H9 (cell line): ENCODE data around the gene OR8B8. TPM values are rescaled to one million over a fixed set of nuclear protein-coding genes. Genes with fewer than 3 reads are reported as not detected.

Source experiments
- DNase-seq: peaks from one replicate; pipeline ENCODE4 v3.0.0-alpha.2; 2017
- H2AFZ ChIP-seq: one replicate; pipeline ENCODE4 v1.6.1; 2013; ENCODE audit warnings: mild to moderate bottlenecking, low read length, control low read depth, moderate library complexity
- H2AK5ac ChIP-seq: 2 replicates; pipeline ENCODE4 v1.6.1; 2013; ENCODE audit warnings: low read length, control low read depth, mixed read lengths; ENCODE audit not compliant: insufficient read length
- H2BK120ac ChIP-seq: one replicate; pipeline ENCODE4 v1.6.1; 2013; ENCODE audit warnings: low read depth, mild to moderate bottlenecking, low read length, control low read depth, inconsistent platforms; ENCODE audit not compliant: poor library complexity, severe bottlenecking
- H2BK12ac ChIP-seq: 2 replicates; pipeline ENCODE4 v1.6.1; 2013; ENCODE audit warnings: low read length, control low read depth, mixed read lengths, low read depth; ENCODE audit not compliant: insufficient read length
- H2BK15ac ChIP-seq: 2 replicates; pipeline ENCODE4 v1.6.1; 2013; ENCODE audit warnings: low read depth, low read length, control low read depth
- H2BK20ac ChIP-seq: one replicate; pipeline ENCODE4 v1.6.1; 2013; ENCODE audit warnings: low read depth, mild to moderate bottlenecking, low read length, control low read depth, inconsistent platforms; ENCODE audit not compliant: poor library complexity, severe bottlenecking
- H2BK5ac ChIP-seq: 2 replicates; pipeline ENCODE4 v1.6.1; 2013; ENCODE audit warnings: low read length, control low read depth, mixed read lengths; ENCODE audit not compliant: insufficient read length
- H3K14ac ChIP-seq: 2 replicates; pipeline ENCODE4 v1.6.1; 2013; ENCODE audit warnings: low read length, control low read depth; ENCODE audit not compliant: insufficient read depth
- H3K18ac ChIP-seq: 2 replicates; pipeline ENCODE4 v1.6.1; 2013; ENCODE audit warnings: low read depth, mild to moderate bottlenecking, mixed read lengths, low read length, control low read depth; ENCODE audit not compliant: insufficient read length
- H3K23ac ChIP-seq: 2 replicates; pipeline ENCODE4 v1.6.1; 2013; ENCODE audit warnings: low read length, control low read depth, mixed read lengths, low read depth; ENCODE audit not compliant: insufficient read length
- H3K23me2 ChIP-seq: 2 replicates; pipeline ENCODE4 v1.6.1; 2013; ENCODE audit warnings: low read depth, mild to moderate bottlenecking, mixed read lengths, low read length, control low read depth; ENCODE audit not compliant: insufficient read length, poor library complexity, severe bottlenecking
- H3K27ac ChIP-seq: 2 replicates; pipeline ENCODE4 v1.5.1; 2013; ENCODE audit warnings: low read length, control low read depth, mixed read lengths, low read depth; ENCODE audit not compliant: insufficient read length
- H3K27me3 ChIP-seq: 2 replicates; pipeline ENCODE4 v1.6.1; 2013; ENCODE audit warnings: low read length, control low read depth, inconsistent platforms; ENCODE audit not compliant: insufficient read depth
- H3K4ac ChIP-seq: 2 replicates; pipeline ENCODE4 v1.6.1; 2013; ENCODE audit warnings: low read depth, mild to moderate bottlenecking, control low read depth, inconsistent platforms, low read length, moderate library complexity
- H3K4me1 ChIP-seq: 2 replicates; pipeline ENCODE4 v1.6.1; 2013; ENCODE audit warnings: low read length, control low read depth, inconsistent platforms; ENCODE audit not compliant: insufficient read depth
- H3K4me2 ChIP-seq: 2 replicates; pipeline ENCODE4 v1.6.1; 2013; ENCODE audit warnings: low read length, control low read depth, mixed read lengths; ENCODE audit not compliant: insufficient read length, insufficient read depth
- H3K56ac ChIP-seq: 2 replicates; pipeline ENCODE4 v1.6.1; 2013; ENCODE audit warnings: low read depth, mild to moderate bottlenecking, mixed read lengths, low read length, control low read depth; ENCODE audit not compliant: insufficient read length
- H3K79me1 ChIP-seq: 2 replicates; pipeline ENCODE4 v1.6.1; 2013; ENCODE audit warnings: low read depth, mild to moderate bottlenecking, moderate library complexity, low read length, control low read depth, inconsistent platforms; ENCODE audit not compliant: insufficient read depth, poor library complexity, severe bottlenecking
- H3K79me2 ChIP-seq: 2 replicates; pipeline ENCODE4 v1.6.1; 2013; ENCODE audit warnings: low read length, control low read depth, inconsistent platforms; ENCODE audit not compliant: insufficient read depth
- H3K9ac ChIP-seq: 2 replicates; pipeline ENCODE4 v1.6.1; 2013; ENCODE audit warnings: low read length, control low read depth, mixed read lengths; ENCODE audit not compliant: insufficient read length; ENCODE audit errors: extremely low read depth
- H3K9me3 ChIP-seq: one replicate; pipeline ENCODE4 v1.6.1; 2013; ENCODE audit warnings: low read depth, low read length, inconsistent platforms; ENCODE audit not compliant: control insufficient read depth
- H3T11ph ChIP-seq: one replicate; pipeline ENCODE4 v1.6.1; 2013; ENCODE audit warnings: mild to moderate bottlenecking, low read length, control low read depth, inconsistent platforms
- H4K20me1 ChIP-seq: one replicate; pipeline ENCODE4 v1.6.1; 2013; ENCODE audit not compliant: control insufficient read depth, insufficient read length, insufficient read depth
- H4K5ac ChIP-seq: 2 replicates; pipeline ENCODE4 v1.6.1; 2013; ENCODE audit warnings: low read depth, mild to moderate bottlenecking, mixed read lengths, low read length, control low read depth; ENCODE audit not compliant: insufficient read length
- H4K8ac ChIP-seq: replicated peaks from 2 replicates; pipeline ENCODE4 v1.6.1; 2013; ENCODE audit warnings: low read length, control low read depth, mixed read lengths, low read depth; ENCODE audit not compliant: insufficient read length
- H4K91ac ChIP-seq: 2 replicates; pipeline ENCODE4 v1.6.1; 2013; ENCODE audit warnings: low read depth, mild to moderate bottlenecking, moderate library complexity, mixed read lengths, low read length, control low read depth; ENCODE audit not compliant: insufficient read length
- H3K27ac Mint-ChIP-seq, 3 experiments: 2 replicates in 2 of 3; 3 replicates in 1 of 3; pipeline ENCODE4 v1.8.0; 2020 to 2021; ENCODE audit warnings: mixed read lengths in 3 of 3, mild to moderate bottlenecking in 1 of 3, moderate library complexity in 1 of 3
- H3K27me3 Mint-ChIP-seq: 2 replicates; pipeline ENCODE4 v1.8.0; 2021; ENCODE audit warnings: low read depth, mild to moderate bottlenecking, moderate library complexity, mixed read lengths
- H3K36me3 Mint-ChIP-seq, 3 experiments: 2 replicates in 2 of 3; 3 replicates in 1 of 3; pipeline ENCODE4 v1.8.0; 2020 to 2021; ENCODE audit warnings: low read depth in 3 of 3, mixed read lengths in 3 of 3; ENCODE audit not compliant: insufficient read depth in 1 of 3
- H3K4me1 Mint-ChIP-seq, 2 experiments: 2 replicates each; pipeline ENCODE4 v1.8.0; 2020; ENCODE audit warnings: mixed read lengths in 2 of 2
- H3K4me3 Mint-ChIP-seq, 2 experiments: 2 replicates in 1 of 2; 3 replicates in 1 of 2; pipeline ENCODE4 v1.8.0; 2020 to 2021; ENCODE audit warnings: mild to moderate bottlenecking in 2 of 2, mixed read lengths in 2 of 2, moderate library complexity in 1 of 2
- H3K9me3 Mint-ChIP-seq, 2 experiments: 2 replicates in 1 of 2; 3 replicates in 1 of 2; pipeline ENCODE4 v1.8.0; 2020; ENCODE audit warnings: mild to moderate bottlenecking in 2 of 2, mixed read lengths in 2 of 2, moderate library complexity in 1 of 2
- WGBS: extraction: QIAGEN DNeasy Blood & Tissue Kit; methylation state at CpG from one replicate; pipeline ENCODE4 v1.1.7; 2013; ENCODE audit warnings: missing lambda C conversion rate, low lambda C conversion rate, mixed read lengths; ENCODE audit not compliant: insufficient read length; ENCODE audit errors: extremely low coverage; 5-methylcytosine and 5-hydroxymethylcytosine counted together
- total RNA-seq: library from RNA; stranded (reverse); gene quantifications from 2 replicates; pipeline ENCODE4 v1.2.1, GENCODE V29; 2021
- TF ChIP-seq, protein P1 (sequence below): fragments of 200-600 bp; sonication (generic); conservative IDR thresholded peaks from 3 replicates; pipeline ENCODE4 v1.8.0; 2021; ENCODE audit warnings: antibody characterized with exemption, mild to moderate bottlenecking

OR8B8 gene
- total RNA-seq, 1 experiment from 2014 or later = not detected

DNA sequence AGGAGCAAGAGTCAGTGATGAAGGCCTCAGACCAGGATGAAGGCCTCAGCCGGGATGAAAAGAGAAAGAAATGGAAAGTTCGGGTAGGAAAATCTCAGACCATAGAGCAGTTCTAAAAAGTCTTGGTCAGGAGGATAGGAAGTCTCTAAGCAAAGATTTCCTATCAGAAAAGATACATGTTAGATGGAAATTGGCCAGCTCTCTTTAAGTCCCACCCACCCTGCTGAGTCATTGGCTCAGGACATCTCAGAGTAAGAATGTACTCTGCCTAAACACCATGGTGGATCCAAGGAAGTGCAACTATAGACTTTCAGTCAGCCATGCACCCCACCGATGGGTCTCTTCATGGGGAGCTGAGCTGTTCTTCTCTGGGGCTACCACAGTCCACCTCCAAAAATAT is 51.1 kb downstream of the OR8B8 start:
- H3K23me2 ChIP-seq = no peaks in the 10 kb centered on the region
- H3K4ac ChIP-seq = no peak overlapping the region
- no peaks in the 10 kb centered on the region for H3K9me3 ChIP-seq
- H2BK15ac ChIP-seq = no peak overlapping the region
- Mint-ChIP-seq H3K4me1 (no peaks in the 10 kb centered on the region), H3K27me3 (no peaks in the 10 kb centered on the region), H3K9me3 (no peaks in the 10 kb centered on the region), H3K4me3 (no peak overlapping the region), H3K36me3 (no peaks in the 10 kb centered on the region), H3K27ac (no peak overlapping the region)
- H3K9ac ChIP-seq = no peak overlapping the region
- H4K5ac ChIP-seq = no peak overlapping the region
- DNase-seq = no peak
- no peak overlapping the region for H3K4me2 ChIP-seq
- no peaks in the 10 kb centered on the region for H3K4me1 ChIP-seq
- no peaks in the 10 kb centered on the region for H3K27me3 ChIP-seq
- H4K8ac ChIP-seq = no peak overlapping the region
- no peak overlapping the region for H3K56ac ChIP-seq
- no peak overlapping the region for H2BK20ac ChIP-seq
- no peaks in the 10 kb centered on the region for H4K20me1 ChIP-seq
- H2BK12ac ChIP-seq = no peak overlapping the region
- TF ChIP-seq, protein P1, sequence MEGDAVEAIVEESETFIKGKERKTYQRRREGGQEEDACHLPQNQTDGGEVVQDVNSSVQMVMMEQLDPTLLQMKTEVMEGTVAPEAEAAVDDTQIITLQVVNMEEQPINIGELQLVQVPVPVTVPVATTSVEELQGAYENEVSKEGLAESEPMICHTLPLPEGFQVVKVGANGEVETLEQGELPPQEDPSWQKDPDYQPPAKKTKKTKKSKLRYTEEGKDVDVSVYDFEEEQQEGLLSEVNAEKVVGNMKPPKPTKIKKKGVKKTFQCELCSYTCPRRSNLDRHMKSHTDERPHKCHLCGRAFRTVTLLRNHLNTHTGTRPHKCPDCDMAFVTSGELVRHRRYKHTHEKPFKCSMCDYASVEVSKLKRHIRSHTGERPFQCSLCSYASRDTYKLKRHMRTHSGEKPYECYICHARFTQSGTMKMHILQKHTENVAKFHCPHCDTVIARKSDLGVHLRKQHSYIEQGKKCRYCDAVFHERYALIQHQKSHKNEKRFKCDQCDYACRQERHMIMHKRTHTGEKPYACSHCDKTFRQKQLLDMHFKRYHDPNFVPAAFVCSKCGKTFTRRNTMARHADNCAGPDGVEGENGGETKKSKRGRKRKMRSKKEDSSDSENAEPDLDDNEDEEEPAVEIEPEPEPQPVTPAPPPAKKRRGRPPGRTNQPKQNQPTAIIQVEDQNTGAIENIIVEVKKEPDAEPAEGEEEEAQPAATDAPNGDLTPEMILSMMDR = no peak
- no peak overlapping the region for H4K91ac ChIP-seq
- H3K27ac ChIP-seq = no peak overlapping the region
- no peak overlapping the region for H3T11ph ChIP-seq
- H2AK5ac ChIP-seq = no peak overlapping the region
- no peaks in the 10 kb centered on the region for H3K79me2 ChIP-seq
- no peak overlapping the region for H3K14ac ChIP-seq
- H3K23ac ChIP-seq = no peak overlapping the region
- no CpG with 5 or more reads among the region's 3 CpGs for WGBS
- no peak overlapping the region for H2BK5ac ChIP-seq
- H2AFZ ChIP-seq = no peak overlapping the region
- no peak overlapping the region for H2BK120ac ChIP-seq
- no peaks in the 10 kb centered on the region for H3K79me1 ChIP-seq
- no peak overlapping the region for H3K18ac ChIP-seq

Other genes starting within 250 kb of the OR8B8 start
- gene OR8G1, start 204.6 kb downstream of the OR8B8 start, total RNA-seq = not detected in 2 replicates
- not detected in 2 replicates for gene OR8G5, start 189.3 kb downstream of the OR8B8 start, total RNA-seq
- gene OR8D1, start 131.7 kb downstream of the OR8B8 start, total RNA-seq = not detected in 2 replicates
- not detected in 2 replicates for gene OR8D2, start 125.5 kb downstream of the OR8B8 start, total RNA-seq
- gene OR8B2, start 61.2 kb downstream of the OR8B8 start, total RNA-seq = not detected in 2 replicates
- gene OR8B3, start 46.7 kb downstream of the OR8B8 start, total RNA-seq = not detected in 2 replicates
- not detected in 2 replicates for gene OR8B4, start 20.8 kb downstream of the OR8B8 start, total RNA-seq
- not detected in 2 replicates for gene OR8B12, start 98.0 kb upstream of the OR8B8 start, total RNA-seq
- gene OR8A1, start 124.3 kb upstream of the OR8B8 start, total RNA-seq = not detected in 2 replicates
- gene PANX3, start 165.7 kb upstream of the OR8B8 start, total RNA-seq = not detected in 2 replicates
- 23.9 and 25.8 TPM in 2 replicates for gene TBRG1, start 177.2 kb upstream of the OR8B8 start, total RNA-seq
- gene SIAE, start 228.0 kb upstream of the OR8B8 start, total RNA-seq = 4.7 and 5.6 TPM in 2 replicates
- gene SPA17, start 228.2 kb upstream of the OR8B8 start, total RNA-seq = 6.9 and 7.2 TPM in 2 replicates